Muscle of back (tissue), 13 donors: Measurements from ENCODE around the gene MIEF1. TPM values are rescaled to one million over a fixed set of nuclear protein-coding genes. Genes with fewer than 3 reads are reported as not detected.
A peak's percentile ranks its signal among the peaks of the same experiment; 100 is the strongest.

Experiments
- DNase-seq, 3 donors: peaks; one replicate each; pipeline versions ENCODE4 v3.0.0 to v3.0.0-alpha.2; 2013
- long read RNA-seq, 9 donors: transcript quantifications; one replicate each; lab custom pipeline, GENCODE V29; 2026
- polyA plus RNA-seq, 10 donors: library from polyadenylated mRNA; unstranded; fragments of 120-200 nt; gene quantifications; one replicate each; pipeline ENCODE4 v1.2.1, GENCODE V29; 2013; ENCODE audit not compliant: insufficient read length in 10 of 10

MIEF1 gene
- polyA plus RNA-seq: 10 to 100 TPM; 14.3 to 19.0 (median 17.0) TPM
- long read RNA-seq, donor 1, partial matches to known transcripts: 0 of 5 reads
- long read RNA-seq, donor 1, other reads (novel, unspliced or antisense): 0 of 5 reads
- long read RNA-seq, donor 2, partial matches to known transcripts: 0 of 1 reads
- long read RNA-seq, donor 2, other reads (novel, unspliced or antisense): 0 of 1 reads
- long read RNA-seq, donor 3: 0 reads
- long read RNA-seq, donor 4, full-length matches to known transcripts: 2 of 2 reads
- long read RNA-seq, donor 4, partial matches to known transcripts: 0 of 2 reads
- long read RNA-seq, donor 4, other reads (novel, unspliced or antisense): 0 of 2 reads
- long read RNA-seq, donor 5, full-length matches to known transcripts: 5 of 5 reads
- long read RNA-seq, donor 5, partial matches to known transcripts: 0 of 5 reads
- long read RNA-seq, donor 5, other reads (novel, unspliced or antisense): 0 of 5 reads
- long read RNA-seq, donor 6, full-length matches to known transcripts: 5 of 5 reads
- long read RNA-seq, donor 6, partial matches to known transcripts: 0 of 5 reads
- long read RNA-seq, donor 6, other reads (novel, unspliced or antisense): 0 of 5 reads
- long read RNA-seq, donor 7, full-length matches to known transcripts: 5 of 5 reads
- long read RNA-seq, donor 7, partial matches to known transcripts: 0 of 5 reads
- long read RNA-seq, donor 7, other reads (novel, unspliced or antisense): 0 of 5 reads
- long read RNA-seq, donor 8, partial matches to known transcripts: 0 of 1 reads
- long read RNA-seq, donor 8, other reads (novel, unspliced or antisense): 0 of 1 reads
- long read RNA-seq, donor 9, partial matches to known transcripts: 0 of 1 reads
- long read RNA-seq, donor 9, other reads (novel, unspliced or antisense): 0 of 1 reads

DNA sequence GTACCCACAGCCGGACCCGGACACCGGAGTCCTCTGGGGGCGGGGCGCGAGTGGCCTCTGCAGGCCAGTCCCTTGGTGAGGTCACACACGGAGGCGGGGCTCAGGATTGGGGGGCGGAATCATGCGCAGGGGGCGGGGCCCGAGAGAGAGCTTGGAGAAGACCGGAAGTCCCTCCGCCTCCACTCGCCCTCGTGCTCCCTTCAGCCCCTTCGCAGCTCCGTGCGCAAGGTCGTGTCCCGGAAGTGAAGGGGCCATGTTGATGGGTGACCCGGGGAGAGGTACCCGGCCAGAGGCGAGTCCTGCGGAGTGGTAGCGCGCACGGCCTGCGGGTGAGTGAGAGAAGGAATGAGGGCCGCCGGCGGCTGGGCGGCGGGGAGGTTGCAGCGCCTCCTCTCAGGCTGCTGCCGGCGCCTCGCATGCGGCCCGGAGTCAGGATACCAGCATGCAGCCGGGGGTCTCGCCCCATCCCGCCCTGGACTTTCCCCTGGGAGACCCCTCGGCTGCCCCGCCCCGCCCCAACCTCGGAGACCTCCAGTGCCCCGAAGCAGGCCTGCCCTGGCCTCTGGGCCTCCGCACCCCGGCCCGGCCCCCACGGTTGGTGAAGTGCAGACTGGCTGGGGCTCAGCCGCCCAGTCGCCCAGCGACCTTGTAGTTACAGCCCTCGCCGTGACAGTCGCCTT, at the start of gene MIEF1:
Gene MIEF1, plus strand, starts transcription at position 182 of the 680 bp plus-strand sequence. CDS start 9,005 bp downstream, outside the sequence.
- peak; percentile 95 to 98 (median 97) for DNase-seq

- no peak for DNase-seq
These were observed 49.4 kb upstream of the MIEF1 start for GRCh38 chr22:39452740-39453040.

DNA sequence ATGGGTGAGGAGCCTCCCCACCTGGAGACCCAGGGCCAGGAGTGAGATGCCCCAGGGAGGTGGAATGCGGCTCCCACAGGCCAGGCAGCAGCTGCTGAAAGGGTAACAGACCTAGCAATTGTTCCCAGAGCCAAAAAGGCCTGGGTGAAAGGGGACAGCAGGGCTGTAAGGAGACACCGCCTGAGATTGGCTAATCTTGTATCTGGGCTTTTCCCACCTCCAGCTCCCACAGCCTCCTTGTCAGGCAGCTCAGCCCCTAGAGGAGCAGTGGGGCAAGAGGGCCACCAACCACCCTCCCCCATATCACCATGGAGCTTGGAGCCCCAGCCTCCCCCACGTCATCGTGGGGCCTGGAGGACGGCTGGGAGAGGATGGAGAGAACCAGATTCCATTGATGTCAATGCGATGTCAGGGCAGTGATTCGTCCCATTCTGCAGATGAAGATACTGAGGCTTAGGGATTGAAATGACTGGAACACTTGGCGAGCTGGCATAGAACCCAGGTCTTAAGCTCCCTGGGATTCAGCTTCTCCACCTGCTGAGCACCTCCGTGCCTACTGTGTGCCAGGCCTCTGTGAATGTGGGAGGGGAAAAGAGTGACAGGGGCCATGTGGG, 48.2 kb upstream of the MIEF1 start:
- no peak for DNase-seq

DNA sequence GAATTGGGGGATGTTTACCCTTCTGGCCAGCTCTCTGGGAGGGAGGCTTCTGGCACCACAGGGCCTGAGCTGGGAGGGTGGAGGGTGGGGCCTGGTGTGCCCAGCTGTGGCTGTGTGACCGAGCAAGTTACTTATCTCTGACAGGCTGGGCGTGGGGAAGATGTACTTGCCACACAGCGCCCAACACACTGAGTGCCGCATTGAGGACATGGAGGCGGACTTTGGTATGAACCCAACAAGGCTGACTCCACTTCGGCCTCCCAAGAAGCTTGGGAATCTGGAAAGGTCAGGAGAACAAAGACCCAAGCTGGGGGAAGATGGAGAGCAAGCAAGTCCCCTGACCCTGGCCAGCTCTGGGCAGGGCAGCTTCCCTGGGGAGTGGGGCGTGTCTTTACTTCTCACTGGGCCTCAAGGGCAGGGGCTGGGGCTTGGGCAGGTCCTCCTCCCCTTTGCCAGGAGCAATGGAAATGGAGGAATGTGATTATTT, 47.7 kb upstream of the MIEF1 start:
- DNase-seq: no peak

- peak in 1 of 3 donors; percentile 55 for DNase-seq
These were observed 45.4 kb upstream of the MIEF1 start, which contains the start of gene MGAT3 for GRCh38 chr22:39456522-39457197. Gene MGAT3, plus strand, starts transcription at chr22:39457012. Its CDS starts 30,336 bp downstream, at chr22:39487348.

GRCh38 chr22:39457198-39457555, 44.9 kb upstream of the MIEF1 start:
- no peak for DNase-seq

GRCh38 chr22:39457556-39458443, 44.3 kb upstream of the MIEF1 start:
- DNase-seq: peak in 1 of 3 donors; percentile 54

DNA sequence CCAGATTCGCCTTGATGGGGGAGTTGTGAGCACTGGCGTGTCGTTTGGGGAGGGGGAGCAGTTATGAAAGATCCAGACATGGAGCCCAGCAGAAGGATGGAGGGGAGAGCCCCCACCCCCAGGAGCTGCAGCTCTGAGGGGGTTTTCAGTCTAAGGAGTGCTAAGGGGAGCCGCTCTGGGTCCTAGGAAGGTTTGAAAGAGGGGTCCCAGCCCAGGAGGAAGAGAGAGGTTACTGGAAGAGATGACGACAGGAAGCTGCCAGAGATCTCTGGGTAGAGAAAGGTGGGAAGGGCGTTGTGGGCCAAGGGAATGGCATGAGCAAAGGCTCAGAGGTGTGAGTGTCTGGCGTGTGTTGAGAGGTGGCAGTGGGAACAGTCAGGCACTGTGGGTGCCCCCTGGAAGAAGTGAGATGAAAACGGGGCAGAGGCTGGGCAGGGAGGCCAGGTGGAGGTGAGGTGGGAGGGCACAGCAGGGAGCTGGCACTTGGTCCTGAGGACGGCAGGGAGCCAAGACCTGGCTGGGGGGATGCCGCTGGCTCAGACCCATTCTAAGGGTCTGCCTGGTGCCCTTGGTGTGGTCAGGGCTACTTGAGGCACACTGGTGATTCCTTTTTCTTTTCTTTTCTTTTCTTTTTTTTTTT, 43.5 kb upstream of the MIEF1 start:
- DNase-seq: no peak

- no peak for DNase-seq
These were observed 42.4 kb upstream of the MIEF1 start for GRCh38 chr22:39459681-39460080.

GRCh38 chr22:39462443-39463221, 39.5 kb upstream of the MIEF1 start:
- DNase-seq: no peak

DNA sequence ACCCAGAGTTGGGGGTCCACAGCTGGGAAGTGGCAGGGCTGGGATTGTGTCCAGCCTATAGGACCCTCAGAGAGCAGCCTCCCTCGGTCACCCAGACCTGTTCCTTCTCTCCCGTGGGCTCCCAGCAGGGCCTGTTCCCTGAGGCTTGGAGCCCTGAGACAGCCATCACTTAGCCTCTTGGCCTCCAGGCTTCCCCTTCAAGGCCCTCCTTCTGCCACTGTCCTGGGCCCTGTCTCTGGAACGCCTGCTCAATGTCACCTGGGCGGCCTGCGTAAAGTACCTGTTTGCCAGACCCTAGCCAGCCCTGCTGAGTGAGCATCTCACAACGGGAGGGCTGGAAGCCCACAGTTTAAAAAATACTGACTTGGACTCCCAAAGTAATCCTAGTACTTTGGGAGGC, 38.8 kb upstream of the MIEF1 start:
- no peak for DNase-seq

DNA sequence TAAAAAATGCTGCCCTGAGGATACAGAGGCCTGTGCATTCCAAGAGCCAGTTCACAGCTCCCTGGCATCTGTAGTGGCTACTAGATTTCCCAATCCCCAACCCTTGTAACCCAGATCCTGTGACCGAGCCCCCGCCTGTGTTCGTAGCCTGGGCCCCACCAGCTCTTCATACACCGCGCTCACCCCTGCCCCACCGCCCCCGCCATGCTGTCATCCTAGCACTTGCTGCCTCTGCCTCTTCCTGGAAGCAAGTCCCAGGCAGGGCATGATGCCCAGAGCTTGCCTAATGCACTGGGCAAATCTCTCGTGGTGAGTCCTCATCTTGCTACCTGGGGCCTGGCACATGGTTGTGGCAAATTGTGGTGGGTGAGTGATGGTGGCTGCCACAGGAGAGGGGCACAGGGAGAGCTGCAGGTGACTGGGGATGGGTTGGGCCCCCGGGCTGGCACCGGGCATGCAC, 38.1 kb upstream of the MIEF1 start:
- no peak for DNase-seq

DNA sequence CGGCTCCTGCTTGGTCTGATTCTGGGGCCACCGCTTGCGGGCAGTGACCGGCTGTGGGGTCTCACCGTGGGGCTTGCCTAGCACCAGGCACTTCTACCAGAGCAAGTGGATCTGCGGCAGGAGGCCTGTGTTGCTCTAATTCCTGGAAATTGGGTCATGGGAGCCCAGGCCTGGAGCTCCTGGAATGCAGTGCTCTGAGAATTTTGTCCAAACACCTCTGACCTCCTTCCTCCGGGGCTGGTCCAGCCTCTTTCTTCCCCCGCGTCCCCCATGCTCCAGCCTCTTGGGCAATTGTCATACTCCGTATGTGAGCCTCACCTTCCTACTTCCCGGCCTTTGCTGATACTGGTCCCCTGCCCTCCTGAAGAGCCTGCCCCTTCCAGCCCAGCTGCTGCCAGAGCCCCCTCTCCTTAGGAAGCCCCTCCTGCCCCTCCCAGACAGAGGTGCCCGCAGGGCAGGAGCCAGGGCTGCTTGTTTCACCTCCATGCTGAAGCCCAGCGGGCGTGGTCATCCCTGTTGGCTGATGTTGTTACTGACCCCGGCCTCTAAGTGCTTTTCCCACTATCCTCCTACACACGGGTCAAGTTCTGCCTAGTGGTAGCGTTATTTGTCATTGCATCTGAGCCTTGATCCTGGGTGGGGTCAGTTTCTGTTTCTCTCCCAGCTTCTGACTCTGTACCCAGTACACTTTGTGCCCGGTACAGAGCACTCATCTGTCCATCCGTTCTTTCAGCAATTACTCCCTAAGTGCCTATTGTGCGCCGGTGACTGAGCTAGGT, 35.7 kb upstream of the MIEF1 start:
- no peak for DNase-seq

GRCh38 chr22:39467390-39467895, 34.6 kb upstream of the MIEF1 start:
- no peak for DNase-seq

DNA sequence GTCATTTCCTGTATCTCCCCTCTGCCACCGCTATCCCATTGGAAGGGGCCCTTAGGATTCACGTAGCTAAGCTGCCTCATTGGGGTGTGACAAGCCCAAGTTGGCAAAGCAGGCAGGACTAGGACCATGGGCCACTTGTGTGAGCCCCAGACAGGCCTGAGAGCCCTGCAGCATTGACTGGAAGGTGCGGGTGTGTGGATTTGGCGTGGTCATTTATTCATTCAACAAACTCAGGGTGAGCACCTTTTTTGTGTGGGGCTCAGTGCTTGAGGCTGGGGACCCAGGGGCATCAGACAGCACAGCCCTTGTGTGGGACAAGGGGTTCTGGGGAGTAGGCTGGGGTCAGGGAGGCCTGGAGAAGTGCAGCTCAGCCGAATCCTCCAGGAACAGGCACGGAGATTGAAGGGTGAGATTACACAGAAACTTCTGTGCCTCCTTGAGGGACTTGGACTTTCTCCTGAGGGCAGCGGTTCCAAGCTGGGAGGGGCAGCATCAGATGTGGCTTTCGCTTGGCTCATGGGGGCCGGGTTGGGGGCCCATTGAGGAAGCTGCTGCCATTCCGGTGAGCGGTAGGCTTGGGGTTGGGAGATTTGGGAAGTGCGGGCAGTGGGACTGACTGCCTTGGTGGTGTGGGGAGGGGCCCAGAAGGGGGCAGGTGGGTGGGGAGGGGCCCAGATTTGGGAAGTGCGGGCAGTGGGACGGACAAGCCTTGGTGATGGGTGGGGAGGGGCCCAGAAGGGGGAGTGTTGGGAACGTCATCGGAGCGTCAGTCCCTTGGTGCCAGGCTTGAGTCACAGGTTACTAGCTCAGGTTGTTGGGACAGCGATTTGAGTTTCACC, 33.4 kb upstream of the MIEF1 start:
- DNase-seq: no peak

DNA sequence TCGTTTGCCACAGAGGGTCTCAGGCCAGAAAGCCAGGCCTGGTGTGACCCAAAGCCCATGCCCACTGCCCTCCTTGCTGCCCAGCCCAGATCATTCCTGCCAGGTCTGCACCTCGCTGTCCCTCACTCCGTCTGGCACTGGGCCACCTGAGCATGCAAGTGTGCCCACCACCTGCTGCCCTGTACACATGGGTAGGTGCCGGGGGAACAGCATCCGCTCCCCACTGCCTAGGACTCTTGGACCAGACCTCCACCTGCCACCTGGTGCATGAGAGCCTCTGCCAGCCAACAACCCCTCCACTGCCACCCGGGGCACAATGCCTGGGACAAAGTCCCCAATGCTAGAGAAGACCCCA, 32.8 kb upstream of the MIEF1 start:
- no peak for DNase-seq
